GM19240 (cell line): ENCODE data around the gene NT5E.

ENCODE experiments used
- DNase-seq: peaks from one replicate; pipeline ENCODE4 v3.0.0; 2011; ENCODE audit warnings: low spot score; ENCODE audit not compliant: insufficient read length

Gene NT5E

DNA sequence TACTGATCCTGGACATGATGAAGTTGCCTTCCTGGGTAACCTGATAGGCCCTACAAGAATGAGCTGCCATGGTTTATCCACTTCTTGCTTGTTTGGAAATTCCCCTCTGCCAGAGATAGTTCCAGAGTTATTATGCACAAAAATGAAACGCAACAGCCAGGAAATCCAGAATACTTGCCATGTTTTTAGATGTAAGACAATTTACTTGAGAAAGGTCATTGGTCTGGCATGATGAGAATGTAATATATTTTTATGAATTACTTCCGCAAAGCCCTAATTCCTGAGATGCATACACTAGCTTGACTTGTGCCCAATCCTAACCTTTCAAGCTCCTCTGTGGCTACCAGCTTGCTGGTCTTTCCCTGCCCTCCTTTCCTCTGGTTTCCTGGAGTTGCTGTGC is 27.9 kb upstream of the NT5E start:
- DNase-seq: no peak

GRCh38 chr6:85422996-85423395 is 26.9 kb upstream of the NT5E start:
- DNase-seq: no peak

DNA sequence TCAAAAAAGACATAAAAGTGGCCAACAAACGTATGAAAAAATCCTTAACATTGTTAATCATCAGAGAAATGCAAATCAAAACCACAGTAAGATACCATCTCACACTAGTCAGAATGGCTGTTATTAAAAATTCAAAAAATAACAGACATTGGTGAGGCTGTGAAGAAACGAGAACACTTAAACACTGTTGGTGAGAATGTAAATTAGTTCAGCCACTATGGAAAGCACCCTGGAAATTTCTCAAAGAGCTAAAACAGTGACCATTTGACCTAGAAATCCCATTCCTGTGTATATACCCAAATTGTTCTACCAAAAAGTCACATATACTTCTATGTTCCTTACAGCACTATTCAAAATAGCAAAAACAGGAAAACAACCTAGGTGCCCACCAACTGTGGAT is 24.9 kb upstream of the NT5E start:
- DNase-seq: no peak

- no peak for DNase-seq
These were observed 23.9 kb upstream of the NT5E start for GRCh38 chr6:85425997-85426396.

GRCh38 chr6:85428486-85428885 is 21.4 kb upstream of the NT5E start:
- DNase-seq: no peak

GRCh38 chr6:85429346-85429745 is 20.5 kb upstream of the NT5E start:
- no peak for DNase-seq

DNA sequence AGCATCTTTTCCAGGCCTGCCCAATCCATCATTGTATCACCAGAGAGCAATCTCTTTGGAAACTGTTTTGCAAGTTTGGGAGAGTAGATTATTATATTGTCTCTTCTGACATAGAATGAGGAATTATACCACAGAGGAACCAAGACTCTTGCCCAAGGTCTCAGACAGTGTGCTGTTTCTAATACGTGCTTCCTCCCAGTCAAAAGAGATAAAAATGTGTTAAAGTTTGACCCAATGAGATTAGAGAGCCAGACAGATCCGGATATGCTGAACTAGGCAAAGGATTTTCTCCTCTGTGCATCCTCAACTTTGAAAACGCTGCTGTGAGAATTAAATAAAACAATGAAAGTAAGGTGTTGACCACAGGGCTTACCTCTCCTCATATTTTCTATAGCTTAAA is 18.6 kb upstream of the NT5E start:
- DNase-seq: no peak

DNA sequence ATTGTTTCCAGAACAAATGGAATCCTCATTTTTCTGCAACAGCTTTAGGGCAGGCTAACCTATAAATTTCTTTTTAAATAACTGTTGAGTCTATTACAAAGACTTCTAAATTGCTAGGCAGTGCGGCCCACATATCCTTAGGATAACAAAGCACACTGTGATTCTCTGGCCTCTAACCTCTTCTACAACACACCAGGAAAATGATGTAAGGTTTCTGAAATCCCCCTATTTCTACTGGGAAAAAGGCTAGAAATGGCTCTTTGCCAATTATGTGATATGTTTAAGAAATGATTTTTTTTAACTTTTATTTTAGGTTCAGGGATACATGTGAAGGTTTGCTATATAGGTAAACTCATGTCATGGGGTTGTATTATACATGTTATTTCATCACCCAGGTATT is 17.3 kb upstream of the NT5E start:
- no peak for DNase-seq

DNA sequence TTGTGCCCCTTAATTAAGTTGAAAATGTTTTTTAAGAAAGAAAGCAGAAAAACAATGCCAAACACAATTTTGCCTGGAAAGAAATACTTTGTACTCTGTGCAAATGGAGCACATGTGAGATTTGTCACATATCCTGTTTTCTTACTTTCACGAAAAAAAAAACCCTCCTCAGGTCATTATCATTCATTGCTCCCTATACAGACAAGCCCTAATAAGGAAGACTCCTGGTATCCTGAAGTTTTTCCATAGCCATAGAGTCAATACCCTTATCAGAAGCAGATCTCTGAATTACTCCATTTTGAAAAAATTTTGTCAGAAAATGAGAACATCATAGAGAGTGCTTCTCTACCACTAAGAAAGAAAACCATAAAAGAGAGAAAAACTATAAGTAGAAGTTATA is 14.0 kb upstream of the NT5E start:
- DNase-seq: no peak

DNA sequence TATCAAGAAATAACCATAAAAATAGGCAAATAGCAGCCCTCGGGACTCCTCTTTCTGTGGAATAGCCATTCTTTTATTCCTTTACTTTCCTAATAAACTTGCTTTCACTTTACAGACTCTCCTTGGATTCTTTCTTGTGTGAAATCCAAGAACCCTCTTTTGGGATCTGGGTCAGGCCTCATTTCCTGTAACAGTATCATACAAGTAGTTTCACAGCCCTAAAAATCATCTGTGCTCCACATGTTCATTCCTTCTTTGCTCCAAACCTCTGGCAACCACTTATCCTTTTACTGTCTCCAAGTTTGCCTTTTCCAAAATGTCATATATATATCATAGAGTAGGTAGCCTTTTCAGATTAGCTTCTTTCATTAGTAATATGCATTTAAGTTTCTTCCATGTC is 13.5 kb upstream of the NT5E start:
- DNase-seq: no peak

- DNase-seq: no peak
These were observed 12.9 kb upstream of the NT5E start for GRCh38 chr6:85436939-85437495.

GRCh38 chr6:85443349-85444117 is 6.3 kb upstream of the NT5E start:
- no peak for DNase-seq

DNA sequence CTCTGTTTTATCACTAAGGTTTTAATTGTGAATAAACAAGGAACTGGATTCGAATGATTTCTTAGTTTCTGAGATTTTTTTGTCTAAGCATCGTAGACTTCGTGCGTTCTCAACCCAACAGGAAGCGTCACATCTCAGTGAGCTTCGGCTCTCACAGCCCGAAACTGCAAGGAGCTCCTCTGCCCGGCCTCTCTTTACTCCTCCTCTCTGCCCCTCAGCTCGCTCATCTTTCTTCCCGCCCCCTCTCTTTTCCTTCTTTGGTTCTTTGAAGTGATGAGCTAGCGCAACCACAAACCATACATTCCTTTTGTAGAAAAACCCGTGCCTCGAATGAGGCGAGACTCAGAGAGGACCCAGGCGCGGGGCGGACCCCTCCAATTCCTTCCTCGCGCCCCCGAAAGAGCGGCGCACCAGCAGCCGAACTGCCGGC is 480 bp upstream of the NT5E start:
- peak; percentile 36 for DNase-seq

DNA sequence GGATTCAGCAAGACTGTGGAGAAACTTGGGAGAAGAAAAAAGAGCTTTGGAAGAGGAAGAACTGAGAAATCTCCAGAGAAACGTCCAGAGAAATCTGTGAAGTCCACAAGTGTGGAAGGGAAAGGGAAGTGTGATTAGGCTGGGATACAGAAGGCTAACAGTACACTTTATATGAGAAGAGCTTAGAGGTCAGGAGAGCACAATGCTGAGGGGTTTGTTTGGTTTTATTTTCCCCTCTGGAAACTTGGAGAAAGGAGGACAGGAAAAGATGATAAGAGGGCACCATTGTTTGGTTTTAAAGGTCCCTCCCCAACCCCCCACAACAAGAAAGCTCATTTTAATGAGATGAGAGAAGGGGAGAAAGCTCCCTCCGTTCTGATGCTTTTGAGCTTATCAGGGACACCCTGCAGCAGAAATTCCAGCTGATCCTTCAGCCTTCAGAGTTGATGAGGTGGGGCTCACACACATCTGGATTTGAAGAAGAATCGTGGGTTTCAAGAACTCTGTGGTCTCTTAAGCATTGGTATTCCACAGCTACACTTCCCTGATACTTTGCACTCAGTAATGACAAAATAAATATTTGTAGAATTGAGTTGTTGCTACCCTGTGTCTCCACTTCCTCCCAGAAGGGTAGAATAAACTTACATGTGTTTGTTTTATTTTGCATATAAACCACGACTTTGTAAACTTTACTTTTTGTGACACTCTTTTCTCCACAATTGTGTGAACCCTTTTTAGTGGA is 1.9 kb downstream of the NT5E start:
- no peak for DNase-seq

GRCh38 chr6:85452441-85452881 is 2.6 kb downstream of the NT5E start:
- DNase-seq: no peak

DNA sequence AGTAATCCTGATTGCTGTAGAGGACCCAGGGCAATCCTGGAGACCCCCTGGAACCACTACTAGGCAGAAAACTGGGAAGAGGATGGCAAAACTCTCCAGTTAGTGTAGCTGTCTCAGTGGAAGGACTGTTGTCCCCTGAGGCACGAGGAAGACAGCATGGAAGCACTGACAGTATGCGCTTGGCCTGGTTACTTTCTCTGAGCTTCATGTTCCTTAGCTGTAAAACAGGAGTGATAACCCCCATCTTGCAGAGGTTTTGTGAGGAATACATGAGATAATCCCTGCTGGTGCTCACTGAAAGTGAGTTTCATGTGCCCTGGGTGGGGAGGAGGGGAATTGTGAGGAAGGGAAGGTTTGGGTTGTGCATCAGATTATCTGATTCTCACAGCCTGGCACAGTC is 3.2 kb downstream of the NT5E start:
- no peak for DNase-seq

- no peak for DNase-seq
These were observed 3.6 kb downstream of the NT5E start for GRCh38 chr6:85453490-85453889.

- DNase-seq: no peak
These were observed 5.7 kb downstream of the NT5E start for GRCh38 chr6:85455471-85456026.

DNA sequence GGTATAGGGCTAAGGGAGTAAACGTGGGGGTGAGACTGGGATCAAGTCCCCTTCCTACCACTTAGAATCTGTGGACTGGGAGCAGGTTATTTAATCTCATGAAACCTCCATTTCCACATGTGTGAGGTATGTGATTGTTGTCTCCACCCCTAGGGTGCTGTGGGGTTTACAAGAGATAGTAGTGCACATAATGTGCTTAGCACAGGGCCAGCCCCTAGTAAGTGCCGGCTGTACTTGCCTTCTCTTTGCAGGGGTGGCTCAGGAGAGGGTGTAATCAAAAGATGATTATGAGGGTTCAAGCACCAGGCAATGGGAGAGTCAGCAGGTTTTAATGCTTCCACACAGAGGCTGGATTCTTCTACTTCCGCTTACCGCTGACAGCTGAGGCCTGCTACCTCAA is 6.9 kb downstream of the NT5E start:
- no peak for DNase-seq

DNA sequence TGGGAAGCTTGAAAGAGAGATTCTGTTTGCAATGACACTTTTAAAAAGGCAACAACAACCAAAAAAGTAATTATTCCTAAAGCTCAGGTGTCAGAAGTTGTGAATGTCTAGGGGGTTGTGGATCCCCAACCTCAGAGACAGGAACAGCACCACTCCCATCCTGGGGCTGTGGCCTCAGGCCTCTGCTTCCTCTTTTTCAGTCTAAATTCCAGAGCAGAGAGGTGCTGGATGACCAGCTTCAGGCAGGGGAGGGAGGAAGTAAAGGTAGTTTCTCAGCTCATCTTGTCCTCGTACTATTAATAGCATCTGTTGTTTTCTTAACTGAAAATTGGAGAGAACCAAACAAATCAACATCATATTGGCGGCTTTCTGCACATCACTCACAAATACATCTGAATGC is 8.3 kb downstream of the NT5E start:
- DNase-seq: no peak

- no peak for DNase-seq
These were observed 8.9 kb downstream of the NT5E start for GRCh38 chr6:85458782-85459181.

DNA sequence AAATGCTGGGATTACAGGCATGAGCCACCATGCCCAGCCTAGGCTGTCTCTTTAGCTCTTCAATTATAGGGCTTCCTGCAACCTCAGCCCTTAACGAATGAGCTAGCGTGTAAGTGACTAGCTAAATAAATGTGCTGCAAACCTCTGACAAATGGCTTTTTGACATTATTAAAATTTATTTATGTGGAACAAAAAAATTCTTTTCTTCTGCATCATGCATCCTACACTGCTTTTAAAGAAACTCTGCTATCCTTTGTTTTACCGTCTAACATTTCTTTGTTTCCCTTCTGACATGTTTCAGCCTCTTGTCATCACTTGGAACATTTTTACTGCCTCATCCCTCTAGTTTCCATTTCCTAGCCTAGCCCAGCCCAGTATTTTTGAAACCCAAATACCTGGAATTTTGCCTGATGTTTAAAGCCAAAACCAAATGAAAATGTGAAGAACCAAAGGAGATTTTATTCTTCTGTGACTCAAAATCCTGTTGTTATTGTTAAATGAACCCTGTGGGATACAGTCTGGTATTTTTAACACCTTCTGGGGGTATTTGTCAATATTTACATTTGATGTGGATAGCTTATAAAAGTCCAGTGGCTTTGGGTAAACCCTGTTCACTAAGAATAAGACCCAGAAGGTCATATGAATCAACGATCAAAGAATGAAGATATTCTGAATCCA is 9.5 kb downstream of the NT5E start:
- DNase-seq: no peak
